ENCODE measurements around the gene KLHL3.

KLHL3 gene

DNA sequence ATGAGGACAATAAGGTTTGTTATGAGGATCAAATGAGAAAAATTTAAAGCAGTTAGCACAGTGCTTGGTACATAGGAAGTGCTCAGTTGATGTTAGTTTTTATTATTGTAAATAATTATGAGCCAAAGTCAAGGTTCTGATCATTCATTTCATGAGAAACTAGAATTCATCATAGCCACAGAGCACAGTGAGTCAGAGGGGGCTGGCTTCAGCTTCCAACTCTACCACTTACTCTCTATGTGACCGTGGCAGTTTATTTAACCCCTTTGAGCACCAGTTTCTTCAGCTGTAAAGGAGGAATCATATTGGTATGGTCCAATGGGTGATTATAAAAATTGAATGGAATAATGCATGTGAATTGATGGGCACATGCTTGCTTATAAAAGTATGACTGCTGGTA, 39.4 kb downstream of the KLHL3 start:
- no peaks in the 10 kb centered on the region for H3K27me3 ChIP-seq (ENCODE audit: control insufficient read depth, insufficient read depth, low read length)
- H3K4me1 ChIP-seq (ENCODE audit: control insufficient read depth, insufficient read depth, low read length): no peaks in the 10 kb centered on the region
- no peak overlapping the region for H3K9ac ChIP-seq (ENCODE audit: low read length)
- no peaks in the 10 kb centered on the region for H3K36me3 ChIP-seq (ENCODE audit: control insufficient read depth, insufficient read depth, low read length)
- no peak overlapping the region for H3K4me3 ChIP-seq (ENCODE audit: low read length)
- no peak overlapping the region for H3K27ac ChIP-seq (ENCODE audit: low read depth, low read length)

- no peaks in the 10 kb centered on the region for H3K36me3 ChIP-seq (ENCODE audit: control insufficient read depth, insufficient read depth, low read length)
- no peaks in the 10 kb centered on the region for H3K27me3 ChIP-seq (ENCODE audit: control insufficient read depth, insufficient read depth, low read length)
- H3K9ac ChIP-seq (ENCODE audit: low read length): no peak overlapping the region
- H3K4me3 ChIP-seq (ENCODE audit: low read length): no peak overlapping the region
- H3K4me1 ChIP-seq (ENCODE audit: control insufficient read depth, insufficient read depth, low read length): no peaks in the 10 kb centered on the region
- no peak overlapping the region for H3K27ac ChIP-seq (ENCODE audit: low read depth, low read length)
These were observed 40.0 kb downstream of the KLHL3 start for GRCh38 chr5:137695651-137696428.

- no peak overlapping the region for H3K4me3 ChIP-seq (ENCODE audit: low read length)
- H3K36me3 ChIP-seq (ENCODE audit: control insufficient read depth, insufficient read depth, low read length): no peaks in the 10 kb centered on the region
- H3K9ac ChIP-seq (ENCODE audit: low read length): no peak overlapping the region
- H3K27ac ChIP-seq (ENCODE audit: low read depth, low read length): no peak overlapping the region
- H3K4me1 ChIP-seq (ENCODE audit: control insufficient read depth, insufficient read depth, low read length): no peaks in the 10 kb centered on the region
- H3K27me3 ChIP-seq (ENCODE audit: control insufficient read depth, insufficient read depth, low read length): no peaks in the 10 kb centered on the region
These were observed 41.8 kb downstream of the KLHL3 start for GRCh38 chr5:137693951-137694721.

GRCh38 chr5:137693307-137693950, 42.5 kb downstream of the KLHL3 start:
- H3K27me3 ChIP-seq (ENCODE audit: control insufficient read depth, insufficient read depth, low read length): no peaks in the 10 kb centered on the region
- no peak overlapping the region for H3K9ac ChIP-seq (ENCODE audit: low read length)
- no peaks in the 10 kb centered on the region for H3K4me1 ChIP-seq (ENCODE audit: control insufficient read depth, insufficient read depth, low read length)
- H3K27ac ChIP-seq (ENCODE audit: low read depth, low read length): no peak overlapping the region
- H3K36me3 ChIP-seq (ENCODE audit: control insufficient read depth, insufficient read depth, low read length): no peaks in the 10 kb centered on the region
- no peak overlapping the region for H3K4me3 ChIP-seq (ENCODE audit: low read length)

- no peaks in the 10 kb centered on the region for H3K27me3 ChIP-seq (ENCODE audit: control insufficient read depth, insufficient read depth, low read length)
- H3K4me3 ChIP-seq (ENCODE audit: low read length): no peak overlapping the region
- no peak overlapping the region for H3K27ac ChIP-seq (ENCODE audit: low read depth, low read length)
- H3K9ac ChIP-seq (ENCODE audit: low read length): no peak overlapping the region
- H3K36me3 ChIP-seq (ENCODE audit: control insufficient read depth, insufficient read depth, low read length): no peaks in the 10 kb centered on the region
- H3K4me1 ChIP-seq (ENCODE audit: control insufficient read depth, insufficient read depth, low read length): no peaks in the 10 kb centered on the region
These were observed 46.6 kb downstream of the KLHL3 start for GRCh38 chr5:137689306-137689705.

- H3K9ac ChIP-seq (ENCODE audit: low read length): no peak overlapping the region
- H3K36me3 ChIP-seq (ENCODE audit: control insufficient read depth, insufficient read depth, low read length): no peaks in the 10 kb centered on the region
- H3K4me1 ChIP-seq (ENCODE audit: control insufficient read depth, insufficient read depth, low read length): no peaks in the 10 kb centered on the region
- no peaks in the 10 kb centered on the region for H3K27me3 ChIP-seq (ENCODE audit: control insufficient read depth, insufficient read depth, low read length)
- H3K27ac ChIP-seq (ENCODE audit: low read depth, low read length): no peak overlapping the region
- no peak overlapping the region for H3K4me3 ChIP-seq (ENCODE audit: low read length)
These were observed 47.6 kb downstream of the KLHL3 start for GRCh38 chr5:137688210-137688840.

GRCh38 chr5:137684761-137685160, 51.1 kb downstream of the KLHL3 start:
- H3K4me3 ChIP-seq (ENCODE audit: low read length): no peak overlapping the region
- no peaks in the 10 kb centered on the region for H3K4me1 ChIP-seq (ENCODE audit: control insufficient read depth, insufficient read depth, low read length)
- no peak overlapping the region for H3K9ac ChIP-seq (ENCODE audit: low read length)
- no peaks in the 10 kb centered on the region for H3K27me3 ChIP-seq (ENCODE audit: control insufficient read depth, insufficient read depth, low read length)
- no peak overlapping the region for H3K27ac ChIP-seq (ENCODE audit: low read depth, low read length)
- no peaks in the 10 kb centered on the region for H3K36me3 ChIP-seq (ENCODE audit: control insufficient read depth, insufficient read depth, low read length)

- no peaks in the 10 kb centered on the region for H3K27me3 ChIP-seq (ENCODE audit: control insufficient read depth, insufficient read depth, low read length)
- H3K27ac ChIP-seq (ENCODE audit: low read depth, low read length): no peak overlapping the region
- H3K36me3 ChIP-seq (ENCODE audit: control insufficient read depth, insufficient read depth, low read length): no peaks in the 10 kb centered on the region
- no peak overlapping the region for H3K9ac ChIP-seq (ENCODE audit: low read length)
- H3K4me3 ChIP-seq (ENCODE audit: low read length): no peak overlapping the region
- H3K4me1 ChIP-seq (ENCODE audit: control insufficient read depth, insufficient read depth, low read length): no peaks in the 10 kb centered on the region
These were observed 54.7 kb downstream of the KLHL3 start for GRCh38 chr5:137681191-137681590.

DNA sequence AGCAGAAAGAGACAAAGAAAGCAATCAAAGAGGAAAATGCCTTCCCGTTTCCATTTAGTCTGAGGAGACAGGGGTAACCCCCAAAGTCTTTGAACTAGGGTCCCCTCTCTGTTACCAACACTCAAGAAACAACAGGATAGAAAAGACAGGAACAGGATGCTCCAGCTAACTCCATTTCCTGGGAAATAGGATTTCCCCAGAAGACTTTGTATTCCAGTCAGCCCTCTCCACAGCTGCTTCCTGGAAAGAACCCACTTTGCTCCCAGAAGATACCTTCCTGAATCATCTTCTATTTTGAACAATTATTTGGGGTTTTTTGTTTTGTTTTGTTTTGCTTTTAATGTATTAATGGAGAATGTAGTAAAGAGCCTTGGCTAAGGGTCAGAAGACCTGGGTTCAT, 56.0 kb downstream of the KLHL3 start:
- Histone ChIP-seq H3K27me3 (ENCODE audit: control insufficient read depth, insufficient read depth, low read length) (no peaks in the 10 kb centered on the region), H3K27ac (ENCODE audit: low read depth, low read length) (no peak overlapping the region), H3K9ac (ENCODE audit: low read length) (no peak overlapping the region), H3K4me3 (ENCODE audit: low read length) (no peak overlapping the region), H3K36me3 (ENCODE audit: control insufficient read depth, insufficient read depth, low read length) (no peaks in the 10 kb centered on the region), H3K4me1 (ENCODE audit: control insufficient read depth, insufficient read depth, low read length) (no peaks in the 10 kb centered on the region)

DNA sequence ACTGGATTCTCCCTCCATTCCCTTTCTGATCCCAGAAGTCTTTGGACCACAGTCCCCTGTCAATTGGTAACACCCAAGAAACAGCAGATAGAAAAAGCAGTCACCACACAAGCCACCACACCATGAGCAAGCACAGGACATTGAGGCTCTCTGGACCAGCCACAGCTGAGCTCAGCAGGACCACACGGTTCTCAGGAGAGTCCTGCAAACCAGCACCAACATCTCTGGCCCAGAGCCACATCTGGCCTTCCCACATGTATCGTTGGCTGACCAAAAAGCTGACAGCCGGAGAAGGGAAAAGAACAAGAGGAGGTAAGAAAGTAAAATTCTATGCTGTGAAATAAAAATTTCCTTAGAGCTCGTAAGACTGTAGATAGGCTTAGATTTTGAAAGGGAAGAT, 56.7 kb downstream of the KLHL3 start:
- H3K27ac ChIP-seq (ENCODE audit: low read depth, low read length): no peak overlapping the region
- H3K9ac ChIP-seq (ENCODE audit: low read length): no peak overlapping the region
- H3K27me3 ChIP-seq (ENCODE audit: control insufficient read depth, insufficient read depth, low read length): no peaks in the 10 kb centered on the region
- H3K4me1 ChIP-seq (ENCODE audit: control insufficient read depth, insufficient read depth, low read length): no peaks in the 10 kb centered on the region
- H3K4me3 ChIP-seq (ENCODE audit: low read length): no peak overlapping the region
- H3K36me3 ChIP-seq (ENCODE audit: control insufficient read depth, insufficient read depth, low read length): no peaks in the 10 kb centered on the region

GRCh38 chr5:137672881-137673280, 63.0 kb downstream of the KLHL3 start:
- Histone ChIP-seq H3K9ac (ENCODE audit: low read length) (no peak overlapping the region), H3K4me1 (ENCODE audit: control insufficient read depth, insufficient read depth, low read length) (no peaks in the 10 kb centered on the region), H3K27ac (ENCODE audit: low read depth, low read length) (no peak overlapping the region), H3K27me3 (ENCODE audit: control insufficient read depth, insufficient read depth, low read length) (no peaks in the 10 kb centered on the region), H3K4me3 (ENCODE audit: low read length) (no peak overlapping the region), H3K36me3 (ENCODE audit: control insufficient read depth, insufficient read depth, low read length) (no peaks in the 10 kb centered on the region)

- Histone ChIP-seq H3K36me3 (ENCODE audit: control insufficient read depth, insufficient read depth, low read length) (no peaks in the 10 kb centered on the region), H3K4me3 (ENCODE audit: low read length) (no peak overlapping the region), H3K27me3 (ENCODE audit: control insufficient read depth, insufficient read depth, low read length) (no peaks in the 10 kb centered on the region), H3K9ac (ENCODE audit: low read length) (no peak overlapping the region), H3K27ac (ENCODE audit: low read depth, low read length) (no peak overlapping the region), H3K4me1 (ENCODE audit: control insufficient read depth, insufficient read depth, low read length) (no peaks in the 10 kb centered on the region)
These were observed 63.9 kb downstream of the KLHL3 start for GRCh38 chr5:137672001-137672400.
